Measurements from ENCODE around the gene TM9SF4. TPM values are rescaled to one million over a fixed set of nuclear protein-coding genes. Genes with fewer than 3 reads are reported as not detected.
A peak's percentile ranks its signal among the peaks of the same experiment; 100 is the strongest.

Gene TM9SF4
- total RNA-seq, 2 experiments from 2014 or later = 36.8 to 44.2 TPM

- H3K4me3 Mint-ChIP-seq = peak overlapping the region; percentile 92
- DNase-seq = no peak
- peaks cover 30% of the 10 kb centered on the region for H3K36me3 Mint-ChIP-seq (ENCODE audit: low read depth)
- POLR2A ChIA-PET = no interaction called here
- H3K27me3 Mint-ChIP-seq = no peaks in the 10 kb centered on the region
- CTCF ChIA-PET = interaction anchor here (0.8 to 1.2 kb wide), 3 partner anchors 9 to 573 kb away, joined by 3 read pairs; no protein-coding TSS in a partner anchor
- peaks cover 75% of the 10 kb centered on the region for H3K4me1 Mint-ChIP-seq
- H3K27ac Mint-ChIP-seq = peak overlapping the region; percentile 88
- H3K9me3 Mint-ChIP-seq = no peaks in the 10 kb centered on the region
These were observed 95.8 kb downstream of the TM9SF4 start for GRCh38 chr20:32205110-32205842.

- Mint-ChIP-seq H3K36me3 (ENCODE audit: low read depth) (peaks cover 30% of the 10 kb centered on the region), H3K4me1 (peaks cover 80% of the 10 kb centered on the region), H3K4me3 (peak overlapping the region; percentile 92), H3K27ac (peak overlapping the region; percentile 88), H3K9me3 (no peaks in the 10 kb centered on the region), H3K27me3 (no peaks in the 10 kb centered on the region)
- DNase-seq = no peak
- POLR2A ChIA-PET = no interaction called here
- CTCF ChIA-PET = interaction anchor here (1.2 kb wide), 1 partner anchor 9 kb away, joined by 3 read pairs; no protein-coding TSS in a partner anchor
These were observed 96.6 kb downstream of the TM9SF4 start for GRCh38 chr20:32205843-32206759.

GRCh38 chr20:32206760-32207625 is 97.5 kb downstream of the TM9SF4 start:
- Mint-ChIP-seq H3K4me3 (peak overlapping the region; percentile 92), H3K27me3 (no peaks in the 10 kb centered on the region), H3K9me3 (no peaks in the 10 kb centered on the region), H3K27ac (peak overlapping the region; percentile 88), H3K4me1 (peaks cover 83% of the 10 kb centered on the region), H3K36me3 (ENCODE audit: low read depth) (peaks cover 30% of the 10 kb centered on the region)
- ChIA-PET CTCF (no interaction called here), POLR2A (no interaction called here)
- DNase-seq = no peak

GRCh38 chr20:32207626-32208498 is 98.3 kb downstream of the TM9SF4 start, which contains the start of the genes PLAGL2 and POFUT1:
PLAGL2 (minus strand) TSS chr20:32207743; CDS start chr20:32202178, 5,565 bp downstream.
POFUT1 (plus strand) TSS chr20:32207880; CDS start chr20:32207942, 62 bp downstream.
- Mint-ChIP-seq H3K9me3 (no peaks in the 10 kb centered on the region), H3K4me3 (peak within 1 kb of the TSS; percentile 92), H3K36me3 (ENCODE audit: low read depth) (peaks cover 30% of the 10 kb centered on the region), H3K27ac (peak within 1 kb of the TSS; percentile 88), H3K27me3 (no peaks in the 10 kb centered on the region), H3K4me1 (peaks cover 77% of the 10 kb centered on the region)
- CTCF ChIA-PET = interaction anchor here (0.6 kb wide), 1 partner anchor 146 kb away, joined by 4 read pairs; no protein-coding TSS in a partner anchor
- DNase-seq = peak; percentile 88
- POLR2A ChIA-PET = interaction anchor here (0.5 kb wide), 1 partner anchor 74 kb away, joined by 3 read pairs; no protein-coding TSS in a partner anchor

GRCh38 chr20:32208499-32209154 is 99.1 kb downstream of the TM9SF4 start:
- Mint-ChIP-seq H3K4me1 (peaks cover 70% of the 10 kb centered on the region), H3K9me3 (no peaks in the 10 kb centered on the region), H3K36me3 (ENCODE audit: low read depth) (peaks cover 25% of the 10 kb centered on the region), H3K27me3 (no peaks in the 10 kb centered on the region), H3K4me3 (peak overlapping the region; percentile 85), H3K27ac (peak overlapping the region; percentile 85)
- POLR2A ChIA-PET = interaction anchor here (0.5 kb wide), 1 partner anchor 75 kb away, joined by 3 read pairs; no protein-coding TSS in a partner anchor
- DNase-seq = no peak
- CTCF ChIA-PET = interaction anchor here (0.6 to 1.7 kb wide), 3 partner anchors 48 to 145 kb away, joined by 3 to 4 read pairs (median 4); no protein-coding TSS in a partner anchor

GRCh38 chr20:32209850-32210605 is 100.5 kb downstream of the TM9SF4 start:
- CTCF ChIA-PET = interaction anchor here (1.7 kb wide), 1 partner anchor 105 kb away, joined by 3 read pairs; no protein-coding TSS in a partner anchor
- POLR2A ChIA-PET = no interaction called here
- H3K27me3 Mint-ChIP-seq = no peaks in the 10 kb centered on the region
- H3K36me3 Mint-ChIP-seq (ENCODE audit: low read depth) = peaks cover 20% of the 10 kb centered on the region
- peaks cover 58% of the 10 kb centered on the region for H3K4me1 Mint-ChIP-seq
- H3K9me3 Mint-ChIP-seq = no peaks in the 10 kb centered on the region
- peak overlapping the region; percentile 85 for H3K4me3 Mint-ChIP-seq
- H3K27ac Mint-ChIP-seq = peak overlapping the region; percentile 28
- no peak for DNase-seq

- Mint-ChIP-seq H3K4me3 (no peak overlapping the region), H3K4me1 (peaks cover 31% of the 10 kb centered on the region), H3K9me3 (no peaks in the 10 kb centered on the region), H3K27ac (no peak overlapping the region), H3K27me3 (no peaks in the 10 kb centered on the region), H3K36me3 (ENCODE audit: low read depth) (peaks cover 43% of the 10 kb centered on the region)
- POLR2A ChIA-PET = no interaction called here
- no peak for DNase-seq
- CTCF ChIA-PET = no interaction called here
These were observed 104.4 kb downstream of the TM9SF4 start for GRCh38 chr20:32213870-32214269.

- POLR2A ChIA-PET = no interaction called here
- CTCF ChIA-PET = interaction anchor here (0.7 to 1.2 kb wide), 4 partner anchors 9 to 253 kb away, joined by 3 to 4 read pairs (median 3); no protein-coding TSS in a partner anchor
- H3K36me3 Mint-ChIP-seq (ENCODE audit: low read depth) = peaks cover 52% of the 10 kb centered on the region
- no peak for DNase-seq
- peaks cover 21% of the 10 kb centered on the region for H3K4me1 Mint-ChIP-seq
- H3K27ac Mint-ChIP-seq = no peak overlapping the region
- no peaks in the 10 kb centered on the region for H3K27me3 Mint-ChIP-seq
- no peak overlapping the region for H3K4me3 Mint-ChIP-seq
- no peaks in the 10 kb centered on the region for H3K9me3 Mint-ChIP-seq
These were observed 105.6 kb downstream of the TM9SF4 start for GRCh38 chr20:32215147-32215546.

- ChIA-PET POLR2A (interaction anchor here (0.6 kb wide), 1 partner anchor 33 kb away, joined by 7 read pairs; no protein-coding TSS in a partner anchor), CTCF (interaction anchor here (0.9 to 1.2 kb wide), 4 partner anchors 9 to 252 kb away, joined by 3 to 4 read pairs (median 3); no protein-coding TSS in a partner anchor)
- DNase-seq = no peak
- Mint-ChIP-seq H3K27ac (no peak overlapping the region), H3K4me1 (peaks cover 15% of the 10 kb centered on the region), H3K27me3 (no peaks in the 10 kb centered on the region), H3K9me3 (no peaks in the 10 kb centered on the region), H3K36me3 (ENCODE audit: low read depth) (peaks cover 51% of the 10 kb centered on the region), H3K4me3 (no peak overlapping the region)
These were observed 106.2 kb downstream of the TM9SF4 start for GRCh38 chr20:32215729-32216128.

All from activated CD4-positive, alpha-beta T cell treated with anti-CD3 and anti-CD28 coated beads, Interleukin-2, amount 10 ng/mL, durations not matched to agents 7 days and 5 days (primary cell).